Skeletal muscle tissue (tissue), 5 donors: ENCODE data around the gene DCAF12. TPM values are rescaled to one million over a fixed set of nuclear protein-coding genes. Genes with fewer than 3 reads are reported as not detected.
"Not testable (repeated sequence)": the region's sequence is repeated elsewhere in the genome, so short reads cannot be mapped to it uniquely, and the experiment has no call there.

Source experiments
- H3K27ac ChIP-seq: one replicate; pipeline ENCODE4 v1.7.0; 2013; ENCODE audit warnings: mild to moderate bottlenecking, low read depth, low read length, inconsistent platforms
- H3K27me3 ChIP-seq, 3 donors: one replicate each; pipeline ENCODE4 v1.7.0; 2013; ENCODE audit warnings: low read length in 3 of 3; ENCODE audit not compliant: control insufficient read depth in 3 of 3, insufficient read depth in 3 of 3
- H3K36me3 ChIP-seq, 3 donors: one replicate each; pipeline ENCODE4 v1.7.0; 2013; ENCODE audit warnings: low read length in 3 of 3; ENCODE audit not compliant: control insufficient read depth in 3 of 3, insufficient read depth in 3 of 3
- H3K4me1 ChIP-seq, 3 donors: one replicate each; pipeline ENCODE4 v1.7.0; 2013; ENCODE audit warnings: low read length in 3 of 3, mild to moderate bottlenecking in 3 of 3; ENCODE audit not compliant: control insufficient read depth in 3 of 3, insufficient read depth in 3 of 3
- H3K4me3 ChIP-seq, 3 donors: one replicate each; pipeline ENCODE4 v1.7.0; 2013; ENCODE audit warnings: low read length in 3 of 3
- H3K9ac ChIP-seq, 3 donors: one replicate each; pipeline ENCODE4 v1.7.0; 2013; ENCODE audit warnings: low read length in 3 of 3, mild to moderate bottlenecking in 3 of 3, moderate library complexity in 2 of 3, low read depth in 1 of 3
- H3K9me3 ChIP-seq, 3 donors: one replicate each; pipeline ENCODE4 v1.7.0; 2013; ENCODE audit warnings: low read length in 3 of 3; ENCODE audit not compliant: control insufficient read depth in 3 of 3
- small RNA-seq: library from RNA; depleted of rRNA; stranded (forward); fragments of <200 nt; gene quantifications from one replicate; pipeline ENCODE3, GENCODE V24; 2014
- total RNA-seq: library from RNA; depleted of rRNA; stranded (reverse); fragments of >200 nt; gene quantifications from one replicate; pipeline ENCODE4 v1.2.3, GENCODE V29; 2014
- donor health status: Osteomylitis.

DCAF12 gene
- total RNA-seq, 1 donor from 2014 or later = 36.5 TPM

DNA sequence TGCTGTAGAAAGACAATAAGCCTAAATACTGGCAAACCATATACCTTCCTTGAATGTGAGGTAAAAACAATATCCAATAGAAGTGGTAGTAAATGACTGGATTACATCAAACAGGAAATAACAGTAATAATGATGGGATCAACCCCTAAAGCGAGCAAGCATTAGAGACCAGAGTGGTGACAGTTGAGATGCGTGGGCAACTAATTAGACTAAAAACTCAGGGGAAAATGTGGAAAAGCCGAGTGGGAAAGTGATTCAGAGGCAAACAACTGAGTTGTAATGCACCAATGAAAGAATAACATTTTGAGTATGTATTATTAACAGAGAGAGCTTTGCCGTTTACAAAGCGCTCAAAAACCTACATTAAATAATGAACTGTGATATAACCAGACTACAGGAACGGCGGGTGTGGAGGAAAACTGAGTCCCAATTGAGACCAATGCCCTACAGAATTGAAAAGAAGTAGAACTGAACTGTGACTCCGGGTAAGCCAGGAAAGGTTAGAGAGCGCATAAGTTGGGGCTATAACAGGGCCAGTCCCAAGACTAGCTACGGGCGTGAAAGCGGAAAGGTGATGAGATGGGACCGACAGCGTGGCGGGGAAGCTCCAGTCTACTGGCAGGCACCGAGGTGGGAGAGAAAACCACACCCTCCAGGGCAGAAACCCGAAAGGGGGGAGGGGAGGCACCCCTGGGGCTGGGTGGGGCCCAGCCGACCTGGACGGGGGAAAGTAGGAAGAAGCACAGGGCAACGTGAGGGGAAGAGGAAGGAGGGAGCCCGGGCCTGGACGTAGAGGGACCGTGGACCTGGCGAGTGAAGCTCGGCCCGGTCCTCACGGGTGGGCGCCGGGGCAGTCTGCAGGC lies 78.4 kb downstream of the DCAF12 start:
- Histone ChIP-seq H3K9me3 (no peaks in the 10 kb centered on the region), H3K27me3 (no peaks in the 10 kb centered on the region), H3K36me3 (no peaks in the 10 kb centered on the region), H3K9ac (peak overlapping the region; percentile 87 to 98 (median 98)), H3K4me3 (peak overlapping the region; percentile 89 to 98 (median 97)), H3K4me1 (peaks cover 21 to 23% (median 23%) of the 10 kb centered on the region in 3 donors), H3K27ac (peak overlapping the region; percentile 95)

DNA sequence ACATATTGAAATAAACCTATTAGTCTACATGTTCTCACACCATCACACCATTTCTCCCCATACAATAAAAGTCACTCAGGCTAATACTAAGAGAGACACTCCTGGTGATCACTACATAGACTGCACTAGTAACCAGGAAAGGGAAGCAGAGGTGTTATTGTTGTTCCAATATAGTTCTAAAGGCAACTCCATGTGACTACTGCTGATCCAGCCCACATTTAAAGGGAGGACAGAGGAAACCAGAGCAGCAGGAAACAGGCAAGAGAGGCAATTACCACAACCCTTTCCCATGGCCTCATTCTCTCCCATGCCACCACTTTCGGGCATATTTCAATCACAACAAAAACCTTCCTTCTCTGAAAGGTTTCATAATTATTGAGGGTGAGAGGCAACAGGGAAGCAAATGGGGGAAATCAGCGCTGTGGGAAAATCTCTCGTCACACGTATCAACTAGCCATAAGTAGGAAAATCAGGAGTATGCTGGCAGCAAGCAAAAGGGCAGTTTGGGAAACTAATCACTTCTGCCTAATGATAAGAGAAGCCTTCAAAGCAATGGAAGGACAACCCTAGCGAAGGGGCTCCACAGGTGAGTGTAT lies 79.6 kb downstream of the DCAF12 start:
- H3K9ac ChIP-seq = peak overlapping the region; percentile 71 to 98 (median 87)
- no peaks in the 10 kb centered on the region for H3K27me3 ChIP-seq
- peak overlapping the region; percentile 0 to 97 (median 89) for H3K4me3 ChIP-seq
- no peaks in the 10 kb centered on the region for H3K9me3 ChIP-seq
- peaks cover 21 to 23% (median 23%) of the 10 kb centered on the region in 3 donors for H3K4me1 ChIP-seq
- H3K27ac ChIP-seq = peak overlapping the region; percentile 95
- no peaks in the 10 kb centered on the region for H3K36me3 ChIP-seq

DNA sequence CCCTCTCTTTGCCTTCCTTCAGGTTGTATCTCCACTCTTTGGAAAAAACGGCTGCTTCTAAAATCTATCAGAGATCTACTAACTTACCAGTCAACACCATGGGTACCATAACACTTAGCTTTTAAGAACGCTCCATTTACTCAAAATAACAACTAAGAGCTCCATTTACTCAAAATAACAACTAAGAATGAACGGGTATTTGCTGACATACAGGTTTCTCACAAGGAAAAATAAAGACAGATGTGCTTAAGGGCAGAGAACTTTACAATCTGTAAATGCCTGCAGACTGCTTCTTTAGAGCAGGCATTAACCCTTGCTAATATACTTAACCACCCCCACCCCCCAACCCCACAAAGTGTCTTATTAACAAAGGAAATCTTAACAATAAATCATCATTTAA lies 80.6 kb downstream of the DCAF12 start:
- Histone ChIP-seq H3K9ac (peak overlapping the region in 1 of 3 donors; percentile 33), H3K27ac (no peak overlapping the region), H3K4me3 (no peak overlapping the region), H3K27me3 (no peaks in the 10 kb centered on the region), H3K9me3 (no peaks in the 10 kb centered on the region), H3K36me3 (no peaks in the 10 kb centered on the region), H3K4me1 (peaks cover 21 to 23% (median 23%) of the 10 kb centered on the region in 3 donors)

DNA sequence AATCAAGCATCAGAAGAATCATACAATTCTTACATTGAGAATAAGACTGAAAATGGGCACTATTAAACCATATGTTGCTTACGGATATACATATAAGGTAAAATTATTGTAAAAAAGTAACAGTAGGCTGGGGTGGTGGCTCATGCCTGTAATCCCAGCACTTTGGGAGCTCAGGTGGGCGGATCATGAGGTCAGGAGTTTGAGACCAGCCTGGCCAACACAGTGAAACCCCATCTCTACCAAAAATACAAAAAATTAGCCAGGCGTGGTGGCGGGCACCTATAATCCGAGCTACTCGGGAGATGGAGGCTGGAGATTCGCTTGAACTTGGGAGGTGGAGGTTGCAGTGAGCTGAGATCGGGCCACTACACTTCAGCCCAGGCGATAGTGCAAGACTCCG lies 84.4 kb downstream of the DCAF12 start:
- not testable (repeated sequence) for H3K9me3 ChIP-seq, H3K4me1 ChIP-seq

DNA sequence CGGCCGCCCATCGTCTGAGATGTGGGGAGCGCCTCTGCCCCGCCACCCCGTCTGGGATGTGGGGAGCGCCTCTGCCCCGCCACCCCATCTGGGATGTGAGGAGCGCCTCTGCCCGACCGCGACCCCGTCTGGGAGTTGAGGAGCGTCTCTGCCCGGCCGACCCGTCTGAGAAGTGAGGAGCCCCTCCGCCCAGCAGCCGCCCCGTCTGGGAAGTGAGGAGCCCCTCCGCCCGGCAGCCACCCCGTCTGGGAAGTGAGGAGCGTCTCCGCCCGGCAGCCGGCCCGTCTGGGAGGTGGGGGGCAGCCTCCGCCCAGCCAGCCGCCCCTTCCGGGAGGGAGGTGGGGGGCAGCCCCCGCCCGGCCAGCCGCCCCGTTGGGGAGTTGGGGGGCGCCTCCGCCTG lies 87.6 kb downstream of the DCAF12 start:
- not testable (repeated sequence) for H3K9ac ChIP-seq, H3K27ac ChIP-seq, H3K4me3 ChIP-seq, H3K9me3 ChIP-seq, H3K27me3 ChIP-seq, H3K4me1 ChIP-seq, H3K36me3 ChIP-seq

More for the DNA sequence above, 84.4 kb downstream of the DCAF12 start:
- H3K27me3 ChIP-seq, H3K36me3 ChIP-seq, H3K9ac ChIP-seq, H3K27ac ChIP-seq, H3K4me3 ChIP-seq: not testable (repeated sequence)

DNA sequence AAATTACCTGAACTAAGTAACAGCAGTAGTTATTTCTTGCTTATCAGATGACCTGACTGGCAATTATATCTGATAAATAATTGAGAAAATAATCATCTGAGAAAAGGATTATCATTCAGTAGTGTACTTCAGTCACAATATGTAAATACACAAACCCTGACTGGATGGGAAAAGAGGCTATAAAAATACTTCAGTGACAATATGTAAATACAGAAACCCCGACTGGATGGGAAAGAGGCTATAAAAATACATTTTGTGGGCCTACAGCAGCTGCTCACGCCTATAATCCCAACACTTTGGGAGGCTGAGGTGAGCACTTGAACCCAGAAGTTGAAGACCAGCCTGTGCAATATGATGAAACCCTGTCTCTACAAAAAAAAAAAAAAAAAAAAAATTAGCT lies 88.9 kb downstream of the DCAF12 start:
- Histone ChIP-seq H3K27ac (no peak overlapping the region), H3K4me1 (no peaks in the 10 kb centered on the region), H3K9me3 (no peaks in the 10 kb centered on the region), H3K9ac (no peak overlapping the region), H3K27me3 (no peaks in the 10 kb centered on the region), H3K4me3 (no peak overlapping the region), H3K36me3 (no peaks in the 10 kb centered on the region)

DNA sequence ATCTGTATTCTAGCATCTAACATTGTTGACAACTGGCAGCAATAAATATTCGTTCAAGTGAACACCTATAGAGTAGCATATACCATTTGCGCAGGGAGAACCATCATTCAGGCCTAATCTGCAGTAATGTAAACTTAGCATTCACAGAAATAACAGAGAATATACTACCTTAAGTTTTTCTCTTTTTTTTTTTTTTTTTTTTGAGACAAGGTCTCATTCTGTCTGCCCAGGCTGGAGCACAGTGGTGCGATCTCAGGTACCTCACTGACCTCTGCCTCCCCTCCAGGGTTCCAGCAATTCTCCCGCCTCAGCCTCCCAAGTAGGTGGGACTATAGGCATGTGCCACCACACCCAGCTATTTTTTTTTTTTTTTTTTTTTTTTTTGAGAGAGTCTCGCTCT lies 89.9 kb downstream of the DCAF12 start:
- Histone ChIP-seq H3K9ac (no peak overlapping the region), H3K36me3 (no peaks in the 10 kb centered on the region), H3K27ac (no peak overlapping the region)

More for the DNA sequence above, 89.9 kb downstream of the DCAF12 start:
- Histone ChIP-seq H3K27me3 (no peaks in the 10 kb centered on the region), H3K4me3 (no peak overlapping the region), H3K4me1 (no peaks in the 10 kb centered on the region), H3K9me3 (no peaks in the 10 kb centered on the region)

Small RNAs within 50 kb of the gene (small RNA-seq; reads per million reads assigned to genes)
- gene RN7SKP114 = 0.12 reads per million

Other genes with a start within 250 kb of the DCAF12 start
- 121 TPM for gene UBAP2, start 77.8 kb downstream of the DCAF12 start, total RNA-seq
- gene UBAP1, start 52.3 kb upstream of the DCAF12 start, total RNA-seq = 21.4 TPM
- gene KIF24, start 202.6 kb upstream of the DCAF12 start, total RNA-seq = 5.7 TPM
- gene NUDT2, start 202.9 kb upstream of the DCAF12 start, total RNA-seq = 32.9 TPM